DOHH2 (cell line): ENCODE data around the gene P4HA2.

Experiments used
- H3F3A ChIP-seq: fragments of 200-600 bp; sonication (generic), shearing (Covaris generic); 2 replicates; pipeline ENCODE4 v1.6.0; 2016; ENCODE audit warnings: antibody characterized with exemption, mild to moderate bottlenecking; ENCODE audit not compliant: control insufficient read depth, insufficient read depth
- H3K27ac ChIP-seq: fragments of 200-600 bp; sonication (generic); 2 replicates; pipeline ENCODE4 v1.5.1; 2014; ENCODE audit warnings: low read depth, mild to moderate bottlenecking, low read length, moderate library complexity
- H3K27me3 ChIP-seq: fragments of 200-600 bp; sonication (generic); 2 replicates; pipeline ENCODE4 v1.6.1; 2014; ENCODE audit warnings: mild to moderate bottlenecking, low read length, mixed read lengths; ENCODE audit not compliant: control insufficient read depth
- H3K36me3 ChIP-seq: fragments of 200-600 bp; sonication (generic); 2 replicates; pipeline ENCODE4 v1.6.1; 2014; ENCODE audit warnings: mild to moderate bottlenecking, low read length, moderate library complexity, mixed read lengths; ENCODE audit not compliant: control insufficient read depth
- H3K4me1 ChIP-seq: fragments of 200-600 bp; sonication (generic); 2 replicates; pipeline ENCODE4 v1.6.1; 2014; ENCODE audit warnings: mild to moderate bottlenecking, low read length, mixed read lengths; ENCODE audit not compliant: control insufficient read depth
- H3K4me2 ChIP-seq: fragments of 200-600 bp; sonication (generic); 2 replicates; pipeline ENCODE4 v1.6.0; 2014; ENCODE audit warnings: mild to moderate bottlenecking, low read length, moderate library complexity
- H3K4me3 ChIP-seq: fragments of 200-600 bp; sonication (generic); 2 replicates; pipeline ENCODE4 v1.5.1; 2014; ENCODE audit warnings: mild to moderate bottlenecking, low read length, mixed read lengths
- H3K79me2 ChIP-seq: fragments of 200-600 bp; sonication (generic); 2 replicates; pipeline ENCODE4 v1.6.1; 2014; ENCODE audit warnings: mild to moderate bottlenecking, low read length, mixed read lengths; ENCODE audit not compliant: control insufficient read depth
- H3K9me2 ChIP-seq: fragments of 200-600 bp; sonication (generic); replicated peaks from 2 replicates; pipeline ENCODE4 v1.6.1; 2014; ENCODE audit warnings: mild to moderate bottlenecking, low read length, mixed read lengths; ENCODE audit not compliant: control insufficient read depth
- H3K9me3 ChIP-seq: fragments of 200-600 bp; sonication (generic); 2 replicates; pipeline ENCODE4 v1.6.1; 2014; ENCODE audit warnings: antibody characterized with exemption, low read length, mixed read lengths; ENCODE audit not compliant: control insufficient read depth, insufficient read depth
- H4K20me1 ChIP-seq: fragments of 200-600 bp; sonication (generic); 2 replicates; pipeline ENCODE4 v1.6.0; 2014; ENCODE audit warnings: low read depth, mild to moderate bottlenecking, antibody characterized with exemption, low read length, moderate library complexity; ENCODE audit not compliant: control insufficient read depth, insufficient read depth
- CTCF ChIP-seq: fragments of 200-600 bp; sonication (generic); IDR thresholded peaks from one replicate; pipeline ENCODE4 v1.5.1; 2014; ENCODE audit warnings: antibody characterized with exemption, mild to moderate bottlenecking, low read depth, low read length; ENCODE audit not compliant: poor library complexity, severe bottlenecking
- EZH2phosphoT487 ChIP-seq: fragments of 200-600 bp; sonication (generic); IDR thresholded peaks from 2 replicates; pipeline ENCODE4 v1.6.1; 2017; ENCODE audit warnings: borderline replicate concordance, mild to moderate bottlenecking, antibody characterized with exemption, low read length, moderate library complexity, mixed read lengths

Gene P4HA2

GRCh38 chr5:132237141-132237540, 9.5 kb upstream of the P4HA2 start:
- Histone ChIP-seq H3F3A (no peaks in the 10 kb centered on the region), H3K4me1 (0 out of 2 replicates have a peak, but pooled peaks cover 3% of the 10 kb centered on the region), H4K20me1 (no peaks in the 10 kb centered on the region), H3K27me3 (0 out of 2 replicates have a peak, but pooled peaks cover 3% of the 10 kb centered on the region), H3K79me2 (no peaks in the 10 kb centered on the region), H3K9me3 (no peaks in the 10 kb centered on the region), H3K4me2 (no peak overlapping the region), H3K9me2 (no peaks in the 10 kb centered on the region), H3K4me3 (no peak overlapping the region), H3K36me3 (no peaks in the 10 kb centered on the region), H3K27ac (no peak overlapping the region)
- TF ChIP-seq CTCF (no peak), EZH2phosphoT487 (no peak)

- H3K4me3 ChIP-seq = no peak overlapping the region
- no peaks in the 10 kb centered on the region for H3F3A ChIP-seq
Measured at GRCh38 chr5:132235340-132235739, 7.7 kb upstream of the P4HA2 start.

GRCh38 chr5:132234684-132235062, 7.0 kb upstream of the P4HA2 start:
- Histone ChIP-seq H3K4me3 (no peak overlapping the region), H3K9me2 (no peaks in the 10 kb centered on the region), H3K4me1 (0 out of 2 replicates have a peak, but pooled peaks cover 3% of the 10 kb centered on the region), H3K27ac (no peak overlapping the region), H3K36me3 (no peaks in the 10 kb centered on the region), H3K9me3 (no peaks in the 10 kb centered on the region), H3F3A (no peaks in the 10 kb centered on the region), H3K27me3 (peaks cover 3% of the 10 kb centered on the region; the same call in 1 of the 2 replicates), H3K4me2 (no peak overlapping the region), H3K79me2 (no peaks in the 10 kb centered on the region), H4K20me1 (no peaks in the 10 kb centered on the region)
- TF ChIP-seq EZH2phosphoT487 (no peak), CTCF (no peak)

More at GRCh38 chr5:132235340-132235739, 7.7 kb upstream of the P4HA2 start:
- Histone ChIP-seq H4K20me1 (no peaks in the 10 kb centered on the region), H3K79me2 (no peaks in the 10 kb centered on the region), H3K36me3 (no peaks in the 10 kb centered on the region), H3K9me2 (no peaks in the 10 kb centered on the region), H3K27ac (no peak overlapping the region), H3K27me3 (0 out of 2 replicates have a peak, but pooled peaks cover 3% of the 10 kb centered on the region), H3K4me1 (0 out of 2 replicates have a peak, but pooled peaks cover 3% of the 10 kb centered on the region), H3K4me2 (no peak overlapping the region), H3K9me3 (no peaks in the 10 kb centered on the region)
- no peak for TF ChIP-seq CTCF
- no peak for TF ChIP-seq EZH2phosphoT487
